DND-41 (cell line): ENCODE data around the gene ATP2A3.
A peak's percentile ranks its signal among the peaks of the same experiment; 100 is the strongest.

Source experiments
- CTCF ChIP-seq: IDR thresholded peaks from 2 replicates; pipeline ENCODE4 v1.5.1; 2012; ENCODE audit warnings: borderline replicate concordance, low read length, moderate library complexity, mild to moderate bottlenecking; ENCODE audit not compliant: poor library complexity, severe bottlenecking; ENCODE audit errors: extremely low read depth
- EZH2 ChIP-seq: IDR thresholded peaks from 3 replicates; pipeline ENCODE4 v1.6.1; 2012; ENCODE audit warnings: borderline replicate concordance, low read depth, mild to moderate bottlenecking, moderate library complexity, low read length, inconsistent platforms; ENCODE audit not compliant: severe bottlenecking

- TF ChIP-seq CTCF (peak; percentile 88), EZH2 (no peak)
Measured at GRCh38 chr17:4004517-4005295, 40.5 kb upstream of the ATP2A3 start.
